VCaP (cell line): ENCODE results near the gene SYT1.

ENCODE experiments used
- H3K27ac ChIP-seq: fragments of 450-650 bp; 2 replicates; pipeline ENCODE4 v1.5.1; 2017
- CTCF ChIP-seq: fragments of 450-650 bp; conservative IDR thresholded peaks from 2 replicates; pipeline ENCODE4 v1.5.1; 2017; ENCODE audit warnings: mild to moderate bottlenecking, moderate library complexity

Gene SYT1

GRCh38 chr12:79057540-79057939, 193.0 kb downstream of the SYT1 start:
- no peak overlapping the region for H3K27ac ChIP-seq

GRCh38 chr12:79058342-79058741, 193.8 kb downstream of the SYT1 start:
- TF ChIP-seq CTCF = no peak
- H3K27ac ChIP-seq = no peak overlapping the region

More at GRCh38 chr12:79057540-79057939, 193.0 kb downstream of the SYT1 start:
- no peak for TF ChIP-seq CTCF

DNA sequence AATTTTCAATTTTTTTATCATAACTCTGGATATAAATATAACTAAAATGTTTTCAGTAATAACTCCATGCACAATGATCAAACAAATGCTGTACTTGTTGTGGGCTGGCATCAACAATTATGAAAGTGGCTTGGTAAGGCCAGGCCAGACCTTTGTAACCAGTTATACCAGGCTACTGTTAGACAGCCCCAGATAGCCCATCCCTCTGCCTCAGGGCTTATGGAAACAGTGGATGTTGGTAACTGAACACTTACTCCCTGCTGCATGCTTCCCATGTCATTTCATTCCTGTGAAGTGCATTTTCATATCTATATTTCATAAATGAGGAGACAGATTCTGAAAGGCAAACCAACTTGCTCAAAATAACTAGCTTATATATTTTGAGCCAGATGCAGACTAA, 195.0 kb downstream of the SYT1 start:
- no peak overlapping the region for H3K27ac ChIP-seq
- TF ChIP-seq CTCF = no peak

- no peak overlapping the region for H3K27ac ChIP-seq
- no peak for TF ChIP-seq CTCF
Observed at GRCh38 chr12:79063258-79063657, 198.7 kb downstream of the SYT1 start.

GRCh38 chr12:79067977-79068376, 203.4 kb downstream of the SYT1 start:
- no peak overlapping the region for H3K27ac ChIP-seq
- no peak for TF ChIP-seq CTCF

DNA sequence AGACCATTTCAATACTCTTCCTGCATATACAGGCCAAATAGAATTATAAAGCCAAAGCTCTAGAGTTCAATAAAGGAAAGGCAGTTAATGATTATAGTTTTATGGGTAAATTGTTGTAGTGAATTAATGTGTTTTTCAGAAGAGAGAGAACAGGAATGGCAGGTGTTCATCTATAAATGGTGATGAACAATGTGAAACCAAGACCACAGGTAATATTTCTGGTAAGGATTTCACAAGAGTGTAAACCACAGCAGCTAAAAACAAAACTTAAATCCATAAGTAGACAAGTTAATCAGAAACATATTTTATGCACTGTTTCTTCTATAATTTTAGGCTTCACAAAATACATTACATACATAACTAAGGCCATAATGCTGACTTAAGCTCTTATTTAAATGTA, 204.4 kb downstream of the SYT1 start:
- TF ChIP-seq CTCF = no peak
- peak overlapping the region; percentile 40 for H3K27ac ChIP-seq

- H3K27ac ChIP-seq = no peak overlapping the region
- TF ChIP-seq CTCF = no peak
Observed at GRCh38 chr12:79071498-79071897, 206.9 kb downstream of the SYT1 start.

GRCh38 chr12:79073506-79073905, 208.9 kb downstream of the SYT1 start:
- no peak for TF ChIP-seq CTCF
- no peak overlapping the region for H3K27ac ChIP-seq
